ENCODE data around the gene TBX3. TPM values are rescaled to one million over a fixed set of nuclear protein-coding genes. Genes with fewer than 3 reads are reported as not detected.
A peak's percentile ranks its signal among the peaks of the same experiment; 100 is the strongest.

TBX3 gene
- total RNA-seq, 1 donor from 2014 or later = 2.0 TPM

GRCh38 chr12:114662512-114663177 lies 21.3 kb downstream of the TBX3 start:
- TF ChIP-seq, protein P1, sequence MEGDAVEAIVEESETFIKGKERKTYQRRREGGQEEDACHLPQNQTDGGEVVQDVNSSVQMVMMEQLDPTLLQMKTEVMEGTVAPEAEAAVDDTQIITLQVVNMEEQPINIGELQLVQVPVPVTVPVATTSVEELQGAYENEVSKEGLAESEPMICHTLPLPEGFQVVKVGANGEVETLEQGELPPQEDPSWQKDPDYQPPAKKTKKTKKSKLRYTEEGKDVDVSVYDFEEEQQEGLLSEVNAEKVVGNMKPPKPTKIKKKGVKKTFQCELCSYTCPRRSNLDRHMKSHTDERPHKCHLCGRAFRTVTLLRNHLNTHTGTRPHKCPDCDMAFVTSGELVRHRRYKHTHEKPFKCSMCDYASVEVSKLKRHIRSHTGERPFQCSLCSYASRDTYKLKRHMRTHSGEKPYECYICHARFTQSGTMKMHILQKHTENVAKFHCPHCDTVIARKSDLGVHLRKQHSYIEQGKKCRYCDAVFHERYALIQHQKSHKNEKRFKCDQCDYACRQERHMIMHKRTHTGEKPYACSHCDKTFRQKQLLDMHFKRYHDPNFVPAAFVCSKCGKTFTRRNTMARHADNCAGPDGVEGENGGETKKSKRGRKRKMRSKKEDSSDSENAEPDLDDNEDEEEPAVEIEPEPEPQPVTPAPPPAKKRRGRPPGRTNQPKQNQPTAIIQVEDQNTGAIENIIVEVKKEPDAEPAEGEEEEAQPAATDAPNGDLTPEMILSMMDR (conservative IDR thresholded peaks at IDR 0.05; ENCODE audit: low read depth, low read length) = peak; percentile 83
- DNase-seq (ENCODE audit: low read depth) = peak; percentile 44
- H3K4me3 ChIP-seq (ENCODE audit: low read depth, low read length) = no peak overlapping the region

- TF ChIP-seq, protein P1 (conservative IDR thresholded peaks at IDR 0.05; ENCODE audit: low read depth, low read length) = no peak
- no peak for DNase-seq (ENCODE audit: low read depth)
- H3K4me3 ChIP-seq (ENCODE audit: low read depth, low read length) = no peak overlapping the region
Observed at GRCh38 chr12:114661245-114661644, 22.7 kb downstream of the TBX3 start.

DNA sequence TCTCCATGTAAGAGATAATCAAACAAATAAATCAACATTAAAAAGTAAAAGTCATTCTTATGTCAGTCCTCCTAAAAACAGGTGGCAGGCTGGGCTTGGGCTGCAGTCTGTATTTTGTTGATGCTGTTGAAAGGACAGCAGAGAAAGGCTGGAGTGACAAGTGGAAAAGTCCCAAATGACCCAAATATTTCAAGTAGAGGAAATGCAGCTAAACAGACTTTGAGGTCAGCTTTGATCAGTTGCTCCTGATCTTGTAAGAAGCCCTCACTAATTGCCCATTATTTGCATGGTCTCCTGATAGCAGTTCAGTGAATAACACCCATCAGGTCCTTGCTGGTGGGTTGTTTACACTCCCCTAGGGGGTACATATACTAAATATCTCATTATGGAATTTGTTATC lies 24.9 kb downstream of the TBX3 start:
- DNase-seq (ENCODE audit: low read depth) = no peak
- no peak overlapping the region for H3K4me3 ChIP-seq (ENCODE audit: low read depth, low read length)
- TF ChIP-seq, protein P1 (conservative IDR thresholded peaks at IDR 0.05; ENCODE audit: low read depth, low read length) = no peak

GRCh38 chr12:114658002-114658441 lies 26.0 kb downstream of the TBX3 start:
- no peak for DNase-seq (ENCODE audit: low read depth)
- H3K4me3 ChIP-seq (ENCODE audit: low read depth, low read length) = no peak overlapping the region
- TF ChIP-seq, protein P1 (conservative IDR thresholded peaks at IDR 0.05; ENCODE audit: low read depth, low read length) = no peak

DNA sequence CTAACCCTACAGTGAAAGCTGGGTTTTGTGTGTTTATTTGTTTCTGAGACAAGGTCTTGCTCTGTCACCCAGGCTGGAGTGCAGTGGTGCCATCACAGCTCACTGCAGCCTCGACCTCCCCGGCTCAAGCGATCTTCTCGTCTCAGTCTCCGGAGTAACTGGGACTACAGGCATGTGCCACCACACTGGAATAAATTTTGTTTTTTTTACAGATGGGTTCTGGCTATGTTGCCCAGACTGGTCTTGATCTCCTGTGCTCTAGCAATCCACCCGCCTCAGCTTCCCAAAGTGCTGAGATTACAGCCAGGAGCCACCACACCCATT lies 26.4 kb downstream of the TBX3 start:
- no peak overlapping the region for H3K4me3 ChIP-seq (ENCODE audit: low read depth, low read length)
- DNase-seq (ENCODE audit: low read depth) = no peak
- TF ChIP-seq, protein P1 (conservative IDR thresholded peaks at IDR 0.05; ENCODE audit: low read depth, low read length) = no peak

GRCh38 chr12:114656906-114657596 lies 26.9 kb downstream of the TBX3 start:
- TF ChIP-seq, protein P1 (conservative IDR thresholded peaks at IDR 0.05; ENCODE audit: low read depth, low read length) = no peak
- no peak overlapping the region for H3K4me3 ChIP-seq (ENCODE audit: low read depth, low read length)
- no peak for DNase-seq (ENCODE audit: low read depth)
